ENCODE results near the gene CLTB. TPM values are rescaled to one million over a fixed set of nuclear protein-coding genes. Genes with fewer than 3 reads are reported as not detected.

The CLTB gene
- polyA plus RNA-seq, 1 experiment = 141 TPM

- TF ChIP-seq, protein P1, sequence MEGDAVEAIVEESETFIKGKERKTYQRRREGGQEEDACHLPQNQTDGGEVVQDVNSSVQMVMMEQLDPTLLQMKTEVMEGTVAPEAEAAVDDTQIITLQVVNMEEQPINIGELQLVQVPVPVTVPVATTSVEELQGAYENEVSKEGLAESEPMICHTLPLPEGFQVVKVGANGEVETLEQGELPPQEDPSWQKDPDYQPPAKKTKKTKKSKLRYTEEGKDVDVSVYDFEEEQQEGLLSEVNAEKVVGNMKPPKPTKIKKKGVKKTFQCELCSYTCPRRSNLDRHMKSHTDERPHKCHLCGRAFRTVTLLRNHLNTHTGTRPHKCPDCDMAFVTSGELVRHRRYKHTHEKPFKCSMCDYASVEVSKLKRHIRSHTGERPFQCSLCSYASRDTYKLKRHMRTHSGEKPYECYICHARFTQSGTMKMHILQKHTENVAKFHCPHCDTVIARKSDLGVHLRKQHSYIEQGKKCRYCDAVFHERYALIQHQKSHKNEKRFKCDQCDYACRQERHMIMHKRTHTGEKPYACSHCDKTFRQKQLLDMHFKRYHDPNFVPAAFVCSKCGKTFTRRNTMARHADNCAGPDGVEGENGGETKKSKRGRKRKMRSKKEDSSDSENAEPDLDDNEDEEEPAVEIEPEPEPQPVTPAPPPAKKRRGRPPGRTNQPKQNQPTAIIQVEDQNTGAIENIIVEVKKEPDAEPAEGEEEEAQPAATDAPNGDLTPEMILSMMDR (IDR thresholded peaks at IDR 0.05; ENCODE audit: insufficient read depth, low read depth, low read length) = no peak
- CTCF ChIA-PET = interaction anchor here (0.7 to 1.3 kb wide), 3 partner anchors 10 to 241 kb away, joined by 3 read pairs; partner anchors contain the start of gene TSPAN17
- Histone ChIP-seq H3K27me3 (ENCODE audit: control insufficient read depth, insufficient read depth, low read length) (no peaks in the 10 kb centered on the region), H3K36me3 (ENCODE audit: control insufficient read depth, insufficient read depth, low read length) (peaks cover 10% of the 10 kb centered on the region), H3K4me3 (ENCODE audit: low read depth, low read length) (no peak overlapping the region)
- no peak for DNase-seq (ENCODE audit: low read depth)
- POLR2A ChIA-PET = no interaction called here
Observed at GRCh38 chr5:176405656-176406435, 10.5 kb downstream of the CLTB start.

DNA sequence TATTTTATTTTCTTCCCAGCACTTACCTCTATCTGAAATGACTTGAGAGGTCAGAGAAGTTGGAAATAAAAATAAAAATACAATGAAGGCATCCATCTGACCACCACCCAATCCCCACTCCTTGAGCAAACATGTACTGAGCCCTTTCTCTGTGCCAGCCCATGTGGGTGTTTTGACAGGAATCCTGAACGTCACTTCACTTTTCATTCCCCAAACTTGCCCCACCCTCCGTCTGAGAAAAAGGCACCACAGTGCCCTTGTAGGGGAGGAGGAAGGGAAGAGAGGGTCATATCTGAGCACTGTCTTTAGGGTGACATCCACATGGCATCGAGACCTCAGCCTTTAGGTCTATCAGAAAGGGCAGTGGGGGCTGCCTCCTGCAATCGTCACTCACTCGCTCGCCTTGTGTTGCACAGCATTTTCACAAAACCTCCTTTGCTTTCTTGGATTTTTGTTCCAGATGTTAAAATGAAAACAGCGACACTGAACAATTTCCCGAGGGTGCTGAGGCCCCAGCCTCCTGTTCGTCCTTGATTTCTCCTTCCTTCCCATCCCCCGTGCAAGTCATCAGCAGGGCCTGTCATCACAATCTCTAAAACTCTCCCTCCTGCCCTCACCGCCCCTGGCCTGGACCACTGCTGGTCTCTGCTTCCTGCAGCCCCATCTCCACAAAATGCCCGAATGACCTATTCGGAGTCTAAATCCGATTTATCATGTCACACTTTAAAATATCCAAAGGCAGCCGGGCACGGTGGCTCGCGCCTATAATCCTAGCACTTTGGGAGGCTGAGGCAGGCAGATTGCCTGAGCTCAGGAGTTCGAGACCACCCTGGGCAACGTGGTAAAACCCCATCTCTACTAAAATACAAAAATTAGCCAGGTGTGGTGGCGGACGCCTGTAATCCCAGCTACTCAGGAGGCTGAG is 14.8 kb downstream of the CLTB start:
- CTCF ChIA-PET = no interaction called here

DNA sequence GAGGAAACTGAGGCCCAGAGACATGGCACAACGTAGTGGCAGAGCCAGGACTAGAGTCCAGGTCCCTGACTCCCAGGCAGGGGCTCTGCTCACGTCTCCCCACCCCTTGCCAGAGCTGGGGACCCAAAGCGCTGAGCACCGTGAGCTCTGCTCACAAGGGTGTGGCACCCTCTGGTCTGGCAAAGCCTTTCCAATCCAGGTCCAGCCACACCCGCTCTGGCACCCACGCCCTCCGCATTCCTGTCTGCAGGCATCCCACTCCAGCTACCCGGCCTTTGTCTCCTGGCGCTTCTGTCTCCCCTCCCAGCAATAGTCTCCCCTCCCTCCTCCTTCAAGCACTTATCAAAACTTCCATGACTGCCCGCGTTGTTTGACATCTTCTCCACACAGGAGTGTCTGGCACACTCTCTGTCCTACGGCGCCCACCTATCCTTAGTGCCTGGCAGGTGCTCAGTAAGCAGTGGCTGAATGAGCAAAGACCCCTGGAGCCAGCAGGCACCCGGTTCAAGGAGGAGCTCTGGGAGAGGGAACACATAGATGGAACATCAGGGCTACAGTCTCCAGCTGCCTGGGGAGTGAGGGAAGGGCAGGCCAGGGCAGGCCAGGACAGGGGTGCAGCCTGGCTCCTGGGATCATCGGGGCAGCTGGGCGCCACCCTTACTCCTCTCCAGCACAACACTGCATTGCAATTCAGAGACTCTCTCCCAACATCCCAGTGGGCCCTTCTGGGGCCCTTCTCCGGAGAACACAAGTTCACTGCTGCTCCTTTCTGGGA is 15.8 kb downstream of the CLTB start:
- no peaks in the 10 kb centered on the region for H3K27me3 ChIP-seq (ENCODE audit: control insufficient read depth, insufficient read depth, low read length)
- POLR2A ChIA-PET = no interaction called here
- DNase-seq (ENCODE audit: low read depth) = no peak
- H3K36me3 ChIP-seq (ENCODE audit: control insufficient read depth, insufficient read depth, low read length) = peaks cover 12% of the 10 kb centered on the region
- CTCF ChIA-PET = interaction anchor here (0.5 kb wide), 1 partner anchor 891 kb away, joined by 3 read pairs; no protein-coding TSS in a partner anchor
- no peak overlapping the region for H3K4me3 ChIP-seq (ENCODE audit: low read depth, low read length)
- TF ChIP-seq, protein P1 (IDR thresholded peaks at IDR 0.05; ENCODE audit: insufficient read depth, low read depth, low read length) = no peak

More for the DNA sequence above, 14.8 kb downstream of the CLTB start:
- no peak overlapping the region for H3K4me3 ChIP-seq (ENCODE audit: low read depth, low read length)
- DNase-seq (ENCODE audit: low read depth) = no peak
- H3K36me3 ChIP-seq (ENCODE audit: control insufficient read depth, insufficient read depth, low read length) = peaks cover 14% of the 10 kb centered on the region
- no peaks in the 10 kb centered on the region for H3K27me3 ChIP-seq (ENCODE audit: control insufficient read depth, insufficient read depth, low read length)
- TF ChIP-seq, protein P1 (IDR thresholded peaks at IDR 0.05; ENCODE audit: insufficient read depth, low read depth, low read length) = no peak
- POLR2A ChIA-PET = no interaction called here

GRCh38 chr5:176397736-176398420 is 18.5 kb downstream of the CLTB start:
- POLR2A ChIA-PET = no interaction called here
- CTCF ChIA-PET = no interaction called here
- no peak overlapping the region for H3K4me3 ChIP-seq (ENCODE audit: low read depth, low read length)
- H3K27me3 ChIP-seq (ENCODE audit: control insufficient read depth, insufficient read depth, low read length) = no peaks in the 10 kb centered on the region
- no peak for DNase-seq (ENCODE audit: low read depth)
- TF ChIP-seq, protein P1 (IDR thresholded peaks at IDR 0.05; ENCODE audit: insufficient read depth, low read depth, low read length) = no peak
- peaks cover 16% of the 10 kb centered on the region for H3K36me3 ChIP-seq (ENCODE audit: control insufficient read depth, insufficient read depth, low read length)

Measured in BJ (cell line).